Osteoblast (primary cell): ENCODE data around the gene NNMT. TPM values are rescaled to one million over a fixed set of nuclear protein-coding genes. Genes with fewer than 3 reads are reported as not detected.

Experiments
- DNase-seq: peaks from one replicate; pipeline ENCODE4 v3.0.0; 2011; ENCODE audit warnings: low spot score, mixed read lengths; ENCODE audit not compliant: insufficient read length; ENCODE audit errors: missing footprints
- H2AFZ ChIP-seq: 2 replicates; pipeline ENCODE4 v1.6.0; 2011; ENCODE audit warnings: mild to moderate bottlenecking, low read length
- H3K27ac ChIP-seq: 2 replicates; pipeline ENCODE4 v1.5.1; 2011; ENCODE audit warnings: mild to moderate bottlenecking, low read depth, low read length, moderate library complexity
- H3K27me3 ChIP-seq: 2 replicates; pipeline ENCODE4 v1.6.0; 2012; ENCODE audit warnings: mild to moderate bottlenecking, control low read depth, inconsistent platforms, low read length, moderate library complexity; ENCODE audit not compliant: insufficient read depth
- H3K36me3 ChIP-seq: 2 replicates; pipeline ENCODE4 v1.5.1; 2011; ENCODE audit warnings: mild to moderate bottlenecking, low read length, control low read depth, moderate library complexity; ENCODE audit not compliant: insufficient read depth
- H3K4me1 ChIP-seq: 2 replicates; pipeline ENCODE4 v1.5.1; 2011; ENCODE audit warnings: mild to moderate bottlenecking, low read length, control low read depth, moderate library complexity; ENCODE audit not compliant: insufficient read depth
- H3K4me2 ChIP-seq: 2 replicates; pipeline ENCODE4 v1.6.0; 2011; ENCODE audit warnings: mild to moderate bottlenecking, low read length; ENCODE audit not compliant: insufficient read depth
- H3K4me3 ChIP-seq: fragments of 200-600 bp; sonication (generic); 3 replicates; pipeline ENCODE4 v1.5.1; 2012; ENCODE audit warnings: mild to moderate bottlenecking, low read length, inconsistent platforms; ENCODE audit not compliant: insufficient read depth
- H3K79me2 ChIP-seq: 2 replicates; pipeline ENCODE4 v1.6.0; 2012; ENCODE audit warnings: mild to moderate bottlenecking, low read length, control low read depth, inconsistent platforms; ENCODE audit not compliant: insufficient read depth
- H3K9me3 ChIP-seq: 2 replicates; pipeline ENCODE4 v1.5.1; 2011; ENCODE audit warnings: low read depth, low read length, control low read depth
- H4K20me1 ChIP-seq: 2 replicates; pipeline ENCODE4 v1.6.0; 2012; ENCODE audit warnings: mild to moderate bottlenecking, low read length, control low read depth; ENCODE audit not compliant: insufficient read depth
- total RNA-seq: library from RNA; depleted of rRNA; stranded (reverse); fragments of >200 nt; gene quantifications from 2 replicates; pipeline ENCODE4 v1.2.3, GENCODE V29; 2012
- TF ChIP-seq, protein P1 (sequence below): IDR thresholded peaks from 2 replicates; pipeline ENCODE4 v1.5.1; 2011; ENCODE audit warnings: mild to moderate bottlenecking, low read depth, low read length, moderate library complexity; ENCODE audit errors: extremely low read depth

Gene NNMT
- total RNA-seq, 1 donor: 1,196 TPM

DNA sequence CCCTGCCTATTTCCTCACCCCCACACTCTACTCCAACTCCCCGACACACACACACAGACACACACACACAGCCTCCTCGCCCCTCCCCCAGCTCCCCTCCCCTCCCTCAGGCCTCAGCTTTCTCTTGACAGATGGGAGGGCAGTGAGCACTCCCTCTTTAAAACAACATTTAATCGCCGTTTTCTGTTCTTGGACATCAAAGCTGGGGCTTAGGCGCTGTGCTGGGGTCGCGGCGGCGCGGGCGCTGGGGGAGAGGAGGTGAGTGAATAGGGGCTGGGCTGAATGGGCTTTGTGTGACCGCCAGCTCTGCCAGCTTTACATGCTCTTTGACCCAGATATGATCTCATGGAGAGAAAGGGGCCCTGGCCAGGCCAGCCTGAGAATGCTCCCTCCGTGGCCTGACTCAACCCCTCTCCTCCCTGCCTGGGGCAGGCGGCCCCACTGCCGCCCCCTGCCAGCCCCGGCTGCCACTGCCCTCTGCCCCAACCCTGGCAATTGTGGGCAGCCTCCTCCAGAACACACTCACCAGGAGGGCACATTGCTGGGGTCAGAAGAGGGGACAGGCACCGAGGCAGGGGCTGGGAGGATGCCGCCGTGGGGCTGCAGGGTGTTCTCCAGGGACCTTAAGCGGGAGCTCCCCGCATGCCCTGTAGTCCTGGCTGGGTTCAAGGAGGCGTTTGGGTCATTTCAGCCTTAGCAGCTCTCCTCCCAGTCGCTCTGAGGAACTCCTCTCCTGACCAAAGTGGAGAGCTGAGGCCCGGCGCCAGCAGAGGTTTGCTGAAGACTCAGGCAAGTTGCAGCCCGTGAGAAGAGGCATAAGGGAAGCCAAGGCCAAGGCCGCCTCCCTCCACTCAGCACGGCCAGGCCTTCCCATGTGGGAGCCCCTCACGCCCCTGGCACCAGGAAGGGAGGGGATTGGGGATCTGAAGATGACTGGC lies 38.3 kb upstream of the NNMT start:
- Histone ChIP-seq H3K4me1 (peaks cover 4% of the 10 kb centered on the region), H3K27me3 (no peaks in the 10 kb centered on the region), H3K9me3 (no peaks in the 10 kb centered on the region), H3K4me2 (peak overlapping the region; percentile 32), H2AFZ (no peak overlapping the region), H3K27ac (no peak overlapping the region), H3K36me3 (no peaks in the 10 kb centered on the region), H3K79me2 (no peaks in the 10 kb centered on the region), H3K4me3 (peak overlapping the region; percentile 30), H4K20me1 (no peaks in the 10 kb centered on the region)
- TF ChIP-seq, protein P1, sequence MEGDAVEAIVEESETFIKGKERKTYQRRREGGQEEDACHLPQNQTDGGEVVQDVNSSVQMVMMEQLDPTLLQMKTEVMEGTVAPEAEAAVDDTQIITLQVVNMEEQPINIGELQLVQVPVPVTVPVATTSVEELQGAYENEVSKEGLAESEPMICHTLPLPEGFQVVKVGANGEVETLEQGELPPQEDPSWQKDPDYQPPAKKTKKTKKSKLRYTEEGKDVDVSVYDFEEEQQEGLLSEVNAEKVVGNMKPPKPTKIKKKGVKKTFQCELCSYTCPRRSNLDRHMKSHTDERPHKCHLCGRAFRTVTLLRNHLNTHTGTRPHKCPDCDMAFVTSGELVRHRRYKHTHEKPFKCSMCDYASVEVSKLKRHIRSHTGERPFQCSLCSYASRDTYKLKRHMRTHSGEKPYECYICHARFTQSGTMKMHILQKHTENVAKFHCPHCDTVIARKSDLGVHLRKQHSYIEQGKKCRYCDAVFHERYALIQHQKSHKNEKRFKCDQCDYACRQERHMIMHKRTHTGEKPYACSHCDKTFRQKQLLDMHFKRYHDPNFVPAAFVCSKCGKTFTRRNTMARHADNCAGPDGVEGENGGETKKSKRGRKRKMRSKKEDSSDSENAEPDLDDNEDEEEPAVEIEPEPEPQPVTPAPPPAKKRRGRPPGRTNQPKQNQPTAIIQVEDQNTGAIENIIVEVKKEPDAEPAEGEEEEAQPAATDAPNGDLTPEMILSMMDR: peak; percentile 40
- peak; percentile 91 for DNase-seq

DNA sequence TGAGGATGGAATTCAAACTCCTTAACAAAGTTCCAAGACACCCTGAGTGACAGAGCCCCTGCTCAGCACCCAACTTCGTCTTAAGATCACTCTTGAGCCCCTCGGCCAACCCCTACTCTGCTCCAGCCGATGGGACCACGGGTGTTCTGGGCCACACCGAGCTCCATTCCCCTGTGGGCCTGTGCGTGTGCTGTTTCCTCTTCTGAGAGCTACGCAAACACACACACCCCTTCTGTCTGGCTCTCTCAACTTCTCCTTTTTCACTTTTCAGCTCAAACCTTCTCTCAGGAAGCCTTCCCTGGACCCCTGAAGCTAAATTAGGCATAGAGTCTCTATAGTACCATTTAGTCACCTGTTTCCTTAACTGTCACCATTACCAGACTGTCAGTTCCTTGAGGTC lies 37.5 kb upstream of the NNMT start:
- no peaks in the 10 kb centered on the region for H3K36me3 ChIP-seq
- no peaks in the 10 kb centered on the region for H3K79me2 ChIP-seq
- TF ChIP-seq, protein P1: no peak
- no peaks in the 10 kb centered on the region for H3K9me3 ChIP-seq
- no peak overlapping the region for H2AFZ ChIP-seq
- H3K27me3 ChIP-seq: peaks cover 6% of the 10 kb centered on the region
- peaks cover 4% of the 10 kb centered on the region for H3K4me1 ChIP-seq
- H3K4me2 ChIP-seq: no peak overlapping the region
- H3K27ac ChIP-seq: no peak overlapping the region
- no peak overlapping the region for H3K4me3 ChIP-seq
- H4K20me1 ChIP-seq: no peaks in the 10 kb centered on the region
- DNase-seq: no peak

DNA sequence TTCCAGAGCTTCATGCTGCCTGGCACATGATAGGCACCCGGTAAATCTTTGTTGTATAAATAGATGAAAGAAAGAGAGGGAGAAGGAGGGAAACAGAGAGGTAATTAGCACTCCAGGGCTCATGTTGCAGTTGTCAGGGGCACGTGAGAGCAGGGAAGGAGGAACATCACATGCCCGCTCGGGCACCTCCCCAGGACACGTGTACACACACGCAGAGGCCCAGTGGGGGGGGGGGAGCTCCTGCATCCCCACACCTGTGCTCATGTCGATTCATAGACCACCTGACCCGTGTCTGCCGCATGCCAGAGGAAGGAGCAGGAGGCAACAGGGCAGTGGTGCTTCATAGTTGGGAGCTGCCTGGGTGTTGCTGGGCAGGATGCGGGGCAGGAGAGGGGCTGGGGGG lies 37.1 kb upstream of the NNMT start:
- H2AFZ ChIP-seq: no peak overlapping the region
- peaks cover 4% of the 10 kb centered on the region for H3K4me1 ChIP-seq
- H3K4me3 ChIP-seq: no peak overlapping the region
- no peak for DNase-seq
- H3K27ac ChIP-seq: no peak overlapping the region
- H3K27me3 ChIP-seq: peaks cover 9% of the 10 kb centered on the region
- TF ChIP-seq, protein P1: no peak
- no peaks in the 10 kb centered on the region for H3K36me3 ChIP-seq
- no peak overlapping the region for H3K4me2 ChIP-seq
- H3K79me2 ChIP-seq: no peaks in the 10 kb centered on the region
- H4K20me1 ChIP-seq: no peaks in the 10 kb centered on the region
- H3K9me3 ChIP-seq: no peaks in the 10 kb centered on the region

DNA sequence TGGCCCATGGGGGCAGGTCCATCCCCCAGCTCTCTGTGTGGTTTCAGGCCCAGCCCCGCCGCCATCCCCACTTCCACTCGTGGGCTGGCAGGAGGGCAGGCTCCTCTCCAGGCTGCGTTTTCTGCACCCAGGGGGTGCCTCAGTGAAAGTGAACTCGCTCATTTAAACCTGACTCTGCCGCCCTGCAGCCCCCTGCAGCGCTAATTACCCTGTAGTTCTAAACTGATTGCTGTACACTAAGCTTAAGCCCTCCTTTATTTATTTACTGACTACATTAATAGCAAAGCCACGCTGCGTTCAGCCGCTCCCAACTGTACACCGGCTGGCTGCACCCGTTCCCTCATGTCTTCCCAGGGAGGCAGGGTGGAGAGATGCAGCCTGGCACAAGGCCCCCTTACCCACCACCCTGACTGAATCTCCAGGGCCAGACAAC lies 36.6 kb upstream of the NNMT start:
- Histone ChIP-seq H3K9me3 (no peaks in the 10 kb centered on the region), H3K4me1 (peaks cover 4% of the 10 kb centered on the region), H3K27ac (no peak overlapping the region), H3K79me2 (no peaks in the 10 kb centered on the region), H2AFZ (no peak overlapping the region), H3K4me2 (no peak overlapping the region), H3K4me3 (no peak overlapping the region), H3K36me3 (no peaks in the 10 kb centered on the region), H4K20me1 (no peaks in the 10 kb centered on the region), H3K27me3 (peaks cover 12% of the 10 kb centered on the region)
- TF ChIP-seq, protein P1: no peak
- no peak for DNase-seq
